Karpas-422 (cell line): ENCODE data around the gene MPDU1. TPM values are rescaled to one million over a fixed set of nuclear protein-coding genes. Genes with fewer than 3 reads are reported as not detected.
A peak's percentile ranks its signal among the peaks of the same experiment; 100 is the strongest.
"Not testable (repeated sequence)": the region's sequence is repeated elsewhere in the genome, so short reads cannot be mapped to it uniquely, and the experiment has no call there.

Experiments used
- DNase-seq: peaks from one replicate; pipeline ENCODE4 v3.0.0-alpha.2; 2015
- H2AFZ ChIP-seq: fragments of 200-600 bp; sonication (generic); 2 replicates; pipeline ENCODE4 v1.6.1; 2014; ENCODE audit warnings: antibody characterized with exemption, low read length, mixed read lengths
- H3K27ac ChIP-seq: fragments of 200-600 bp; sonication (generic); 2 replicates; pipeline ENCODE4 v1.5.1; 2014; ENCODE audit warnings: mild to moderate bottlenecking, low read length, moderate library complexity
- H3K27me3 ChIP-seq: fragments of 200-600 bp; sonication (generic); 2 replicates; pipeline ENCODE4 v1.6.1; 2014; ENCODE audit warnings: low read length, mixed read lengths
- H3K36me3 ChIP-seq: fragments of 200-600 bp; sonication (generic); 2 replicates; pipeline ENCODE4 v1.6.1; 2014; ENCODE audit warnings: low read length, mixed read lengths; ENCODE audit not compliant: insufficient read depth
- H3K4me1 ChIP-seq: fragments of 200-600 bp; sonication (generic); 2 replicates; pipeline ENCODE4 v1.6.1; 2014; ENCODE audit warnings: mild to moderate bottlenecking, low read length, mixed read lengths
- H3K4me2 ChIP-seq: fragments of 200-600 bp; sonication (generic); 2 replicates; pipeline ENCODE4 v1.6.1; 2014; ENCODE audit warnings: low read length, low read depth, mild to moderate bottlenecking; ENCODE audit not compliant: poor library complexity, severe bottlenecking
- H3K4me3 ChIP-seq: fragments of 200-600 bp; sonication (generic); 2 replicates; pipeline ENCODE4 v1.5.1; 2014; ENCODE audit warnings: mild to moderate bottlenecking, antibody characterized with exemption, low read length, mixed read lengths
- H3K79me2 ChIP-seq: fragments of 200-600 bp; sonication (generic); 2 replicates; pipeline ENCODE4 v1.6.1; 2014; ENCODE audit warnings: mild to moderate bottlenecking, low read length, mixed read lengths
- H3K9ac ChIP-seq: fragments of 200-600 bp; sonication (generic); 2 replicates; pipeline ENCODE4 v1.6.0; 2014; ENCODE audit warnings: low read length
- H3K9me2 ChIP-seq: fragments of 200-600 bp; sonication (generic), shearing (Covaris generic); replicated peaks from 2 replicates; pipeline ENCODE4 v1.6.0; 2014; ENCODE audit warnings: mild to moderate bottlenecking, low read length, moderate library complexity; ENCODE audit not compliant: insufficient read depth
- H3K9me3 ChIP-seq: fragments of 300-700, 200-600 bp; sonication (generic); 2 replicates; pipeline ENCODE4 v1.6.1; 2014; ENCODE audit warnings: low read length, mixed read lengths
- H4K20me1 ChIP-seq: fragments of 200-600 bp; sonication (generic); 2 replicates; pipeline ENCODE4 v1.6.1; 2014; ENCODE audit warnings: mild to moderate bottlenecking, antibody characterized with exemption, low read length, low read depth; ENCODE audit not compliant: insufficient read depth
- total RNA-seq: library from RNA; depleted of rRNA; stranded (reverse); fragments of >200 nt; shearing (Covaris generic); gene quantifications from 2 replicates; pipeline ENCODE4 v1.2.3, GENCODE V29; 2014; ENCODE audit warnings: low replicate concordance

Gene MPDU1
- total RNA-seq, 1 experiment from 2014 or later = 25.4 TPM

DNA sequence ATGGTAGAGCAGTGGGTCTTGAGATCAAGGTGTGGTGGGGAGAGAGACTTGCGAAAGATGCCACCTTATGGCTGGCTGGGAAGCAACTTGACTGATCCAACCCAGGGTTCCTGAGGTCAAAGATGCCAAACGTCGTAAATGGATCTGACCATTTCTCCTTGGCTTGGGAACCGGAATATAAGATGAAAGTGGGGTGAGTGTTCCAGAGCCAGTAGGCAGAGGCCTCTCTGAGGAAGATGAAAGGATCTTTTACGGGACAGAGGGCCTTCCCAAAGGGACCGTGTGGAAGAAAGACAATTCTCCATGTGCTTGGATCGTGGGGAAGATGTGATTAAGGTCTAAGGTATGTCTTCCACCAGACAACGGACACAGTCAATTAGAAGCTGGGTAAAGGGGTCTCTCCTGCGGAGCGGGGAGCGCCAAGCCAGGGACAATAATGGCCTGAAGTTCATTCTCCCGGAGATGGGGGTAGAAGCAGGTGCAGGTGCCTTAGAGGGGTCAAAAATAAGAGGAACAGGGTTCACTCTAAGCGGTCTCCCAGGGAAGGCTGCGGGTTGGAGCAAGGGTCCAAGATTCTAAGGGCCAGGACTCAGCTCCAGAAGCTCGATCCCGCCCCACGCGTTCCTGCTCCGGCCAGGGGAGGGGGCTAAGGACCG, 30.2 kb downstream of the MPDU1 start:
- H3K9ac ChIP-seq = peak overlapping the region; percentile 93
- DNase-seq = peak; percentile 48
- peak overlapping the region; percentile 49; the same call in 1 of the 2 replicates for H3K27ac ChIP-seq
- H3K27me3 ChIP-seq = no peaks in the 10 kb centered on the region
- no peaks in the 10 kb centered on the region for H3K9me2 ChIP-seq
- no peaks in the 10 kb centered on the region for H3K9me3 ChIP-seq
- H3K4me3 ChIP-seq = peak overlapping the region; percentile 86
- 0 out of 2 replicates have a peak, but pooled peaks cover 10% of the 10 kb centered on the region for H4K20me1 ChIP-seq
- peaks cover 52% of the 10 kb centered on the region for H3K79me2 ChIP-seq
- peaks cover 11% of the 10 kb centered on the region; the same call in 1 of the 2 replicates for H3K36me3 ChIP-seq
- no peak overlapping the region for H2AFZ ChIP-seq
- H3K4me1 ChIP-seq = peaks cover 28% of the 10 kb centered on the region
- peak overlapping the region; percentile 98 for H3K4me2 ChIP-seq

DNA sequence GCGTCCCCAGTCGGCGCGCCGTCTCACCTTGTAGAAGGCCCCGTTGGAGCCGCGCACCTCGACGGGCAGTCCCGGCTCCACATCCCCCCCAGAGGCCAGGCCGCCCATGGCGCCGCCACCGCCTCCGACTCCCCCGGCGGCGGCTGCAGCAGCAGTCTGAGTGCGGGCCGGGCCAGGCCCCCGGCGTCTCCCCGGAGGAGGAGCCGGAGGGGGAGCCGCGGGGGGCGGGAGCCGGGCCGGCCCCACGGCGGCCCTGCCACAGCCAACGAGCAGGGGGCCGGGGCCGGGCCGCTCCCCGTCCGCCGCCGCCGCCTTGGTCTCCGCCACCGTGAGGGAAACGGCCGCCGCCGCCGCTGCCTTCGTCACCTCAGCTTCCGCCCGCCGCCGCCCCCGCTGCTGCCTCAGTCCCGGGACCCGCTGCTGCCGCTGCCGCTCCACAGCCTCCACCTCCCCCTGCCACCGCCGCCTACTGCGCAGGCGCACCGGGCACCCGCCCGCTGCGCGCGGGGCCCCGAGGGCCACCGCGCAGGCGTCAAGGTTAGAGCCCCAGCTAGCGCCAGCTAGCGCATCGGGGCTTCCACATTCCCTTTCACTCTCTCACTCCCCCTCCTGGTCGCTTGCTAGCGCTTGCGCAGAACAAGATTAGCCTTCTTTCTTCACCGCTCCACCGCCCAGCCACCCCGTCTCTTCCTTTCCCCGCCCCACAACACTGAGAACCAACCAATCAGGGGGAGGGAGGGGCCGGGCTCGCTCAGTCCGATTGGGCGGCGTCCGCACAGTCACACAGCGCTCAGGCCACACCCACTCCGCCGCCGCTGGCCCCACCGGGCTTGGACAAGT, 31.0 kb downstream of the MPDU1 start, which contains the start of gene FXR2:
Gene FXR2 (minus strand): TSS at position 473 of the 840 bp plus-strand sequence. CDS start 365 bp downstream, at position 108.
- H3K9me3 ChIP-seq = no peaks in the 10 kb centered on the region
- peak within 1 kb of the TSS; percentile 71; the same call in 1 of the 2 replicates for H2AFZ ChIP-seq
- H3K9me2 ChIP-seq = no peaks in the 10 kb centered on the region
- DNase-seq = peak; percentile 100
- peak within 1 kb of the TSS; percentile 86 for H3K4me3 ChIP-seq
- H3K4me2 ChIP-seq = peak within 1 kb of the TSS; percentile 98
- H3K36me3 ChIP-seq = peaks cover 11% of the 10 kb centered on the region; the same call in 1 of the 2 replicates
- peaks cover 45% of the 10 kb centered on the region for H3K79me2 ChIP-seq
- H3K27ac ChIP-seq = peak within 1 kb of the TSS; percentile 49; the same call in 1 of the 2 replicates
- H3K27me3 ChIP-seq = no peaks in the 10 kb centered on the region
- peak within 1 kb of the TSS; percentile 93 for H3K9ac ChIP-seq
- 0 out of 2 replicates have a peak, but pooled peaks cover 10% of the 10 kb centered on the region for H4K20me1 ChIP-seq
- peaks cover 28% of the 10 kb centered on the region for H3K4me1 ChIP-seq

DNA sequence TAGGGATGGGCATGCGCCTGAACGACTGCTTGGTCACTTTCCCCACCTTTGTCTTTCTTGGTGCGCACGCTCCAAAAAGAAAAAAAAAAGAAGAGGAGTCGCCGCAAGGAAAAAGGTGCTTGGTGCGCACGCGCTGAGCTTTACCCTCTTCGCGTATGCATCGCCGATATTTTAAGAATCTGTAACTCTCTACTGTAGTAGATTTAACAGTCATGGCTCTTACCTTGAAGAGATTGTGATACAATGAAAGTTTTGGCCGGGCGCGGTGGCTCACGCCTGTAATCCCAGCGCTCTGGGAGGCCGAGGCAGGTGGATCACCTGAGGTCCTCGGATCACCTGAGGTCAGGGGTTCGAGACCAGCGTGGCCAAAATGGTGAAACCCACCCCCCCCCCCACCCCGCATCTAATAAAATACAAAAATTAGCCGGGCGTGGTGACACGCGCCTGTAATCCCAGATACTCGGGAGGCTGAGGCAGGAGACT, 31.7 kb downstream of the MPDU1 start:
- Histone ChIP-seq H3K9me2 (no peaks in the 10 kb centered on the region), H3K36me3 (peaks cover 11% of the 10 kb centered on the region; the same call in 1 of the 2 replicates), H3K27me3 (no peaks in the 10 kb centered on the region), H3K27ac (no peak overlapping the region), H4K20me1 (0 out of 2 replicates have a peak, but pooled peaks cover 10% of the 10 kb centered on the region), H3K4me2 (peak overlapping the region; percentile 62), H3K9me3 (no peaks in the 10 kb centered on the region), H3K4me3 (peak overlapping the region; percentile 61), H3K4me1 (peaks cover 28% of the 10 kb centered on the region), H3K79me2 (peaks cover 41% of the 10 kb centered on the region), H2AFZ (peak overlapping the region; percentile 71; the same call in 1 of the 2 replicates), H3K9ac (peak overlapping the region; percentile 64)
- no peak for DNase-seq

GRCh38 chr17:7618608-7619007, 35.0 kb downstream of the MPDU1 start:
- DNase-seq = no peak
- 0 out of 2 replicates have a peak, but pooled peaks cover 3% of the 10 kb centered on the region for H4K20me1 ChIP-seq
- no peaks in the 10 kb centered on the region for H3K9me3 ChIP-seq
- peaks cover 8% of the 10 kb centered on the region for H3K79me2 ChIP-seq
- no peak overlapping the region for H3K9ac ChIP-seq
- no peaks in the 10 kb centered on the region for H3K27me3 ChIP-seq
- no peak overlapping the region for H3K4me3 ChIP-seq
- no peak overlapping the region for H3K4me2 ChIP-seq
- peaks cover 8% of the 10 kb centered on the region for H3K4me1 ChIP-seq
- H3K36me3 ChIP-seq = no peaks in the 10 kb centered on the region
- H3K27ac ChIP-seq = no peak overlapping the region
- H3K9me2 ChIP-seq = no peaks in the 10 kb centered on the region
- H2AFZ ChIP-seq = no peak overlapping the region

GRCh38 chr17:7620835-7621234, 37.2 kb downstream of the MPDU1 start:
- H3K9ac ChIP-seq = no peak overlapping the region
- no peaks in the 10 kb centered on the region for H3K36me3 ChIP-seq
- no peaks in the 10 kb centered on the region for H3K4me1 ChIP-seq
- no peak overlapping the region for H3K4me3 ChIP-seq
- no peaks in the 10 kb centered on the region for H3K27me3 ChIP-seq
- H3K79me2 ChIP-seq = no peaks in the 10 kb centered on the region
- H4K20me1 ChIP-seq = no peaks in the 10 kb centered on the region
- no peaks in the 10 kb centered on the region for H3K9me2 ChIP-seq
- H3K4me2 ChIP-seq = no peak overlapping the region
- DNase-seq = no peak
- H2AFZ ChIP-seq = no peak overlapping the region
- H3K9me3 ChIP-seq = no peaks in the 10 kb centered on the region
- no peak overlapping the region for H3K27ac ChIP-seq

DNA sequence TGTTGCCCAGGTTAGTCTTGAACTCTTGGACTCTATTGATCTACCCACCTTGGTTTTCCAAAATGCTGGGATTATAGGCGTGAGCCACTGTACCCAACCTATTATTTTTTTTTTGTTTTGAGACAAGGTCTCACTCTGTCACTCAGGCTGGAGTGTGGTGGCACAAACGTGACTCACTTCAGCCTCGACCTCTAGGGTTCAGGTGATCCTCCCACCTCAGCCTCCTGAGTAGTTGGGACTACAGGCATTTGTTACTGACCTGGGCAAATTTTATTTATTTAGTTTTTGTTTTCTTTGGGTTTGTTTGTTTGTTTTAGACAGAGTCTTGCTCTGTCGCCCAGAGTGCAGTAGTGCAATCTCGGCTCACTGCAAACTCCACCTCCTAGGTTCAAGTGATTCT, 40.0 kb downstream of the MPDU1 start:
- Histone ChIP-seq H3K9ac (no peak overlapping the region), H3K4me2 (no peak overlapping the region), H3K9me2 (no peaks in the 10 kb centered on the region), H3K36me3 (no peaks in the 10 kb centered on the region), H3K4me3 (no peak overlapping the region), H3K4me1 (peaks cover 9% of the 10 kb centered on the region), H3K27me3 (no peaks in the 10 kb centered on the region), H3K9me3 (no peaks in the 10 kb centered on the region), H4K20me1 (no peaks in the 10 kb centered on the region), H3K27ac (no peak overlapping the region), H3K79me2 (no peaks in the 10 kb centered on the region), H2AFZ (no peak overlapping the region)
- no peak for DNase-seq

DNA sequence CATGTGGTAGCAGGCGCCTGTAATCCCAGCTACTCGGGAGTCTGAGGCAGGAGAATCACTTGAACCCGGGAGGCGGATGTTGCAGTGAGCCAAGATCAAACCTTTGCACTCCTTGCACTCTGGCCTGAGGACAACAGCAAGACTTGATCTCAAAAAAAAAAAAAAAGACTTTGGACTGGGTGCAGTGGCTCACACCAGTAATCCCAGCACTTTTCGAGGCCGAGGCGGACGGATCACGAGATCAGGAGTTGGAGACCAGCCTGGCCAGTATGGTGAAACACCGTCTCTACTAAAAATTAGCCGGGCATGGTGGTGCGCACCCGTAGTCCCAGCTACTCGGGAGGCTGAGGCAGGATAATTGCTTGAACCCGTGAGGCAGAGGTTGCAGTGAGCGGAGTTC, 42.1 kb downstream of the MPDU1 start:
- H3K27ac ChIP-seq, H3K36me3 ChIP-seq, DNase-seq, H3K4me1 ChIP-seq, H3K9me3 ChIP-seq, H4K20me1 ChIP-seq, H3K4me2 ChIP-seq, H3K27me3 ChIP-seq, H2AFZ ChIP-seq, H3K9ac ChIP-seq, H3K9me2 ChIP-seq, H3K4me3 ChIP-seq, H3K79me2 ChIP-seq: not testable (repeated sequence)

- Histone ChIP-seq H3K27ac (no peak overlapping the region), H4K20me1 (no peaks in the 10 kb centered on the region), H3K36me3 (no peaks in the 10 kb centered on the region), H3K27me3 (no peaks in the 10 kb centered on the region), H2AFZ (no peak overlapping the region), H3K4me1 (peaks cover 9% of the 10 kb centered on the region), H3K9ac (peak overlapping the region; percentile 100; the same call in 1 of the 2 replicates), H3K4me2 (peak overlapping the region; percentile 98), H3K9me2 (no peaks in the 10 kb centered on the region), H3K79me2 (no peaks in the 10 kb centered on the region), H3K4me3 (0 out of 2 replicates have a peak overlapping the region, but pooled peaks have one; percentile 99), H3K9me3 (no peaks in the 10 kb centered on the region)
- DNase-seq = no peak
These were observed 42.7 kb downstream of the MPDU1 start for GRCh38 chr17:7626307-7626706.
